ENCODE data around the gene FAM117A.

DNA sequence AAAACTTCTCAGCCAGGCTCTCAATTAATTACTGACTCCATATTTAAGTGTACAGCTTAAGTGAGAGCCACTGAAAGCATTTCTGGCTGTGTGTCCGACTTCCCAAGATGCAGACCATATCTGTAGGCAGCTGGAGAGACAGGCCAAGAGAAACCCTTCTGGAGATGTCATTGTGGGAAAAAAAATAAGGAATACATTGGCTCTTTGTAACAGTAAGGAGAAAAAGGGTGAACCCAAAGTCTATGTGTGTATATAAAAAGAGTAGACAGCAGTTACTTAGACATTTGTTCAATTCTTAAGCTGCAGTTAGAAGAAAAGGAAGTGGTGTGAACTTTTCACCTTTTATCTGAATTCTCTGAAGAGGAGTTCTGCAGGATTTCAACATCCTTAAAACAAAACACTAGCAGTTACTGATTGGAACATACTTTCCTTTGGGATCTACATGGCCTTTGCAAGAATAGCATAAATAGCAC, 21.7 kb downstream of the FAM117A start:
- TF ChIP-seq GLI4 (tag by site-specific recombination; IDR thresholded peaks at IDR 0.05) (no peak), ZEB2 (tag by site-specific recombination; IDR thresholded peaks at IDR 0.05) (no peak), GLIS2 (tag by site-specific recombination; IDR thresholded peaks at IDR 0.05) (no peak), CTCF (tag by site-specific recombination; IDR thresholded peaks at IDR 0.05) (no peak), REST (tag by site-specific recombination; IDR thresholded peaks at IDR 0.05) (no peak)
